ENCODE measurements around the gene CD34.
"Not testable (repeated sequence)": the region's sequence is repeated elsewhere in the genome, so short reads cannot be mapped to it uniquely, and the experiment has no call there.

The CD34 gene, protein sequence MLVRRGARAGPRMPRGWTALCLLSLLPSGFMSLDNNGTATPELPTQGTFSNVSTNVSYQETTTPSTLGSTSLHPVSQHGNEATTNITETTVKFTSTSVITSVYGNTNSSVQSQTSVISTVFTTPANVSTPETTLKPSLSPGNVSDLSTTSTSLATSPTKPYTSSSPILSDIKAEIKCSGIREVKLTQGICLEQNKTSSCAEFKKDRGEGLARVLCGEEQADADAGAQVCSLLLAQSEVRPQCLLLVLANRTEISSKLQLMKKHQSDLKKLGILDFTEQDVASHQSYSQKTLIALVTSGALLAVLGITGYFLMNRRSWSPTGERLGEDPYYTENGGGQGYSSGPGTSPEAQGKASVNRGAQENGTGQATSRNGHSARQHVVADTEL

GRCh38 chr1:207910591-207911354, at the start of gene CD34:
Gene CD34, minus strand, starts transcription at chr1:207911125. Its CDS starts 45 bp downstream, at chr1:207911080.
- DNase-seq (ENCODE audit: low read depth in 3 of 3) = no peak

DNA sequence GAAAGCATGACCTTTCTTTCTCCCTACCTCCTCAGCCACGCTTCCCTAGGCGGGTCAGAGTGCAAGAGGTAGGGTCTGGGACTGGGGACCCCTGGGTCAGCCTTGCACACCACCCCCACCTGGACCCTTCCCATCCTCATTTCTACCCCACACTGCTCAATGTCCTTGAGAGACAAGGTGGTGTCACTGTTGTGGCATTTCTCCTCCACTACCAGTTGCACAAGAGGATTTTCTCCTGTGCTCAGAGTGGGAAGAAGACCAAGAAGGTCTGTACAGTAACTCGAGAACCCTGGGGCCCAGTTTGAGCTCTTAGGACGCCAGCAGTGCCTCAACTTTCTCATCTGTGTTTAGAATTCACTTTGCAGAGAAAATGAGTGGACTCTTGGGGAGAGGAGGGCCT, 49.4 kb upstream of the CD34 start:
- DNase-seq (ENCODE audit: low read depth in 3 of 3) = no peak

DNA sequence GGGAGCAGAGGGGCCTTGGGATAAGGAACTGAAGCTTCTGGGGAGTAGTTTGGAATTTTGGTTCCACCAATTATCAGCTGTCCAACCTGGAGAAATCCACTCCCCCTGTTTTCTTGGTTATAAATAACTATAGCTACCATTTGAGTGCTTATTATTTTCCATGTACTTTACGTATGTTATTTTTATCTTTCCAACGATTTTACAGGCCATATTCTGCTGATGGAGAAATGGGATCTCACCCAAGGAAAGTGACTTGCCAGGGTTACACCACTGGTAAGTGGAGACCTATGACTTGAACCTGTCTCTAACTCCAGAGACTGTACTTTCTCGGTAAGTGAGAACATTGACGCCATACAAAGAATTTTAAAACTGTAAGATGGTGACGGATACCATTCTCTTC, 49.0 kb upstream of the CD34 start:
- DNase-seq (ENCODE audit: low read depth in 3 of 3) = no peak

DNA sequence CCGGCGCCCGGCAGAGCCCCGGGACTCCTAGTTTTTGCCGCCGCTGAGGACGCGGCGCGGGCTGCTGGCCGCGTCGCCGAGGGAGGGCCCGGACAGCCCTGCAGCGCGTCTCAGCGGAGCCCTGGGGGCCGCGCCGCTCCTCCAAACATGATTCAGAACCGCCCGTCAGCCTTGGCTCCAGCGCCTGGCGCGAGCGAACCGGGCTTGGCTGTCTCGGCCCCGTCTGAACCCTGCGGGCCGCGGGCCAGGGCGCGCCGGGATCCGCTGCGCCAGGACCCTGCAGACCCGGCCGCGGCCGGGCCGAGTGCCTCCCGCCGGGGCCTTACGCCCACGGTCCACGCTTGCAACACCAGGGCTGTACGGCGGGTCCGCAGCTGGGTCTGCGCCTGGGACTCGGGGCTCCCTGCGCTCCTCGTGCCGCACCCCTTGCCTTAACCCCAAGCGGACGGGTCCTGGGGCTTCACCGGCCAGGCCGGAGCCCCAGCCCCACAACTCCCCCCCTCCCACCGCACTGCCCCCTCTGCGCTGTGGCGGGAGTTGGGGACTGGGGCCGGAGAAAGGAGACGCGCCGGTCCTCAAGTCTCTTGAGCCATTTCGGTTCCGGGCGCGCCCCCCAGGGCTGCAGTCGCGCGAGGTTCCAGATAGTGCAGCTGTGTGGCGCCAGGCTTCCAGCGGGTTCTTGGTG, 48.4 kb upstream of the CD34 start:
- DNase-seq (ENCODE audit: low read depth in 3 of 3) = no peak

- DNase-seq (ENCODE audit: low read depth in 3 of 3) = no peak
Measured at GRCh38 chr1:207958376-207959139, 47.6 kb upstream of the CD34 start.

DNA sequence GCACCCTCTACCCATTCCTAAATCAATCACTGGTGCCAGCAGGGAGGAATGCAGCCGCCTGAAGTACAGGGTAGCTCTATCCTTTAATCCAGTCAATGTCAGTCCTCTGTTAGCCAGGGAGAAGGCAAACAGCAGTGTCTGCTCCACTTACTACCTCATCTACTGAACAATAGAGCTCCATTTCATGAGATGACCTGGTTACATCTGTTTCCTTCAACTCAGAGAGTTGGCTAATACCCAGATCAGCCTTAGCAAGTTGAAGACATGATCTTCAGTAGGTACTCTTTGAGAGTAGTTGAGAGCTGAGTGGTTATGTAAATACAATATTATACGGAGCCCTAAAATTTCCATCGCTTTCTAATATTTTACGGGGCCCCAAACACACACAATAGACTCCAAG, 46.1 kb upstream of the CD34 start:
- no peak for DNase-seq (ENCODE audit: low read depth in 3 of 3)

DNA sequence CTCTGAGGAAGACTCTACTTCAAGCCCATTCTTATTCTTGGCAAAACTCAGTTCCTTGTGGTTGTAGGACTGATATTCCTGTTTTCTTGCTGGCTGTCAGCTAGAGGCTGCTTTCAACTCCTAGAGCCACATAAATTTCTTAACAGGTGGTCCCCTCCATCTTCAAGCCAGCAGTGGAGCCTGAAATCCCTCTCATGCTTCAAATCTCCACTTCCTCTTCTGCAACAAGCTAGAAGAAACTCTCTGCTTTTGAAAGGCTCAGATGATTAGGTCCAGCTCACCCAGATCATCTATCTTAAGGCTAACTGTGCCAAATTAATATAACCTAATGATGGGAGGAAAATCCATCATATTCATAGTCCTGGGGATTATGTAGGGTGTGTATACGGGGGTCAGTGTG, 43.2 kb upstream of the CD34 start:
- DNase-seq (ENCODE audit: low read depth in 3 of 3) = no peak

DNA sequence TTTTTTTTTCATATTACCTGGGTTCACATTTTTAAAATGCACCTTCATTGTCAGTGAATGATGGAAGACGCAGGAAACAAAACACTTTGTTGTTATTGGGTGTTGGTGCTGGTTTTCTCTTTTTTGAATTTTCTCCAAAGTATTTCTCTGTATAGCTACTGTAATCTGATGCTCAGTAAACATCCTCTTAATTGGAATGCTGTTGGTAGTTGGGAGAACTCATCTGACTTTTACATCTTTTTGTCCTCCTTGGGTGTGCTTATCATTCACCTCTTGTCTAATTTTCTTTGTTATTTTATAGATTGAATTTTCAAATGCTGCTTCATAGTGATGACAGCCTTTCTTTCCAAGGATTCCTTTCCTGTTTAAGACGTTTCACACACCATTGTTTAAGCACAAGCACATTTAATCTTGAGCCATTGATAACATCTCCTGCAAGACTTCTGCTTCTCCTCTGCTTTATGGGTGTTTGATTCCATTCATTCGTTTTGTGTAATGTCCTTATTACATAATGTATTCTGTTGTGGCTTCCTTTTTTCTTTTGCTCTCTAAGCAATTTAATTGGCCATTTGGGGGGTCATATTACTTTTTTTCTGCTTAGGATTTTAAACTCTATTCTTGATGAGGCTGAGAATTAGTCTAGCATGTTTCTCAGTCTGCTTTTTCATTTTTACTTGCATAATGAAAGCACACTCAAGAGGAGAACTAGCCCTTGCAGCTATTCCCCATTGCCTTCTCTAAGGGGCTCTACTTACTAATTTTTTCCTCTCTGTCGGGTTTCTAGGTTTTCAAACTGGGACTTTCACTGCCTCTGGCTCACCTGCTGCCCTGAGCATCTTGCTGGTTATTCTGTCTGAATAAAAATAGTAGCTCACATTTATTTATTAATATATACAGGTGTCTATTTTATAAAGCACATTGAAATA, 42.0 kb upstream of the CD34 start:
- DNase-seq (ENCODE audit: low read depth in 3 of 3) = no peak

DNA sequence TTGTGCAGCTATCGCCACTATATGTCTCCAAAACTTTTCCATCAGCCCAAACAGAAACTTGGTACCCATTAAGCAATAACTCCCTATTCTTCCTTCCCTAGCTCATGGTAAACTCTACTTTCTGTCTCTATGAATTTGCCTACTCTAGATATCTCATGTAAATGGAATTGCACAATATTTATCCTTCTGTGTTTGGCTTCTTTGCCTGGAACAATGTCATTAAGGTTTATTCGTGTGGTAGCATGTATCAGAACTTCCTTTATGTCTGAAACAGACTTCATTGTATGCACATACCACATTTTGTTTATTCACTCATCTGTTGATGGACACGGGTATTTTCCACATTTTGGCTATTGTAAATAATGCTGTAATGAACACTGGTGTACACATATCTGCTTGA, 40.7 kb upstream of the CD34 start:
- DNase-seq (ENCODE audit: low read depth in 3 of 3) = no peak

- no peak for DNase-seq (ENCODE audit: low read depth in 3 of 3)
Measured at GRCh38 chr1:207950750-207951149, 39.8 kb upstream of the CD34 start.

GRCh38 chr1:207949571-207950195, 38.8 kb upstream of the CD34 start:
- DNase-seq (ENCODE audit: low read depth in 3 of 3) = no peak

DNA sequence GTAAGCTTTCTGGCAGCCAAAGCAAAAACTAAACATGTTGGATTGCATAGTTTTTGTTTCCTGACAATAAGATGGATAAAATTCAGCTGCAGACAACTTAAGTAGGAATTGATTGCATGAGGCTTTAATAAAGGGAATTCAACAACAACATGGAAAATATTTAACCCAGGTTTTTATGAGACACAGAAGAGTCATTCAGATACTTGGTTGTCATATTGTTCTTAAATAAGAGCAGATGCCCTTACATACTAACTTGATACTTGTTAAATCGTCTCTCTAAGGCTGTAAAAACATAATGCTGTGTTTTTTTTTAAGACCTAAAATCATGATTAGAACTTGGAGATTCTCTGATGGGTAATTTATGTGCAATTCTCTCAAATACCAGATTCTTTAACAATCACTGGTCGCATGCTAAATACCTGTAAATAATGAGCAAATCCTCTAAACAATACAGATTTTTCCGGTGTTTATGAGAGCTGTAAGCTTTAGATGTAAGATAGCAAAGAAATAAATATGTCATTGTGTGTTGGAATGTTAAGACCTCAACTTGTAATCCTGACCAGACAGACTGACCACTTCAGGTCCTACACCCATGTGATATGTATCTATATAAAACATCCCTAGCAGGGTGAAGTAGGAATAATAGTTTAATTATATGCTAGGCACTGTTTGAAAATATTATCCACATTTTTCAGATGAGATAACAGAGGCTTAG, 37.8 kb upstream of the CD34 start:
- DNase-seq (ENCODE audit: low read depth in 3 of 3) = no peak

DNA sequence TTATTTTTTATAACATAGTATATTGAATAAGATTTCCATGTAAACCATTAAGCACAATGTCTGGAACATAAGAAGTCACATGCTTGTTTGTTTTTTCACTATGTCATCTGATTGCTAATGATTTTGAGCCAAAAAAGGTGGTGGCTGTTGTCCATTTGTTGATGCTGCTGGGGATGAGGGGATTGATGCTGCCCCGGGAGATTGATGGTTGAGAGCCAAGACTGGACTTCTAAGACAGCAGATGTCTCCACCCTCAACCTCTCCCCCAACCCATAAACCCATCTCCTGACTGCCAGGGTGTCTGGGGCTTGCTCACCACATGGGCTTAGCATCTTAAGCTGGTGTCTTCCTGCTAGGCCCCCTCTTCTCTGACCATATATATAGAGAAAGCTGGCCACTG, 35.8 kb upstream of the CD34 start:
- no peak for DNase-seq (ENCODE audit: low read depth in 3 of 3)

DNA sequence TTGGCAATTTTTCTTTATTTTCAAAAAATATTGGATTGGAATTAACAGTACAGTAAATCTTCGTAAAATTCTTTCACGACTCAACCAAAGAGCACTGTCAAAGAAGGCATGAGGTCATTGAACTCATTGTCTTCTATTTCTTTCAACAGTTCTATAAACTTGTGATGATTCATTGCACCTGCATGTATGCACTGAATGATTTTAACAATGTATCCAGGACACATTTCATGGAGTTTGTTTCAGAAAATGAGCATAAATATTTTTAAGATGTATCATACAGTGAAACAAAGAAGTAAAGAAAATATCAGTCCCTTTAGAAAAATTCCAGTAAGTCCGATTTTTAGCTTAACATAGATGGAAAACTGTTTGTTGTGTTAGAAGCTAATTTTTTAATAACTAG, 33.6 kb upstream of the CD34 start:
- no peak for DNase-seq (ENCODE audit: low read depth in 3 of 3)

DNA sequence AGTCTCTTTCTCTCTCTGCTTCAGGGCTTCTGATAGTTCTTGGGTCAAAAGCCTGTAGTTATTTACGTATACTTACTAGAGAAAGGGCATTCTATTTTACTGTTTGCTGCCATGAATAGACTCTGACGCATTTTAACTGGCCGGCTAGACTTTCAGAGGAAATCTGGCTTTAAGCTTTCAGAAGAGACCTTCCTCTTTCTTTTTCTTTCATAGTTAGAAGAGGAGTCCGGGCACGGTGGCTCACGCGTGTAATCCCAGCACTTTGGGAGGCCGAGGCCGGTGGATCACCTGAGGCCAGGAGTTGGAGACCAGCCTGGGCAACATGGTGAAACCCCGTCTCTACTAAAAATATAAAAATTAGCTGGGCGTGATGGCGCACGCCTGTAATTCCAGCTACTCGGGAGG, 31.4 kb upstream of the CD34 start:
- DNase-seq (ENCODE audit: low read depth in 3 of 3) = not testable (repeated sequence)

DNA sequence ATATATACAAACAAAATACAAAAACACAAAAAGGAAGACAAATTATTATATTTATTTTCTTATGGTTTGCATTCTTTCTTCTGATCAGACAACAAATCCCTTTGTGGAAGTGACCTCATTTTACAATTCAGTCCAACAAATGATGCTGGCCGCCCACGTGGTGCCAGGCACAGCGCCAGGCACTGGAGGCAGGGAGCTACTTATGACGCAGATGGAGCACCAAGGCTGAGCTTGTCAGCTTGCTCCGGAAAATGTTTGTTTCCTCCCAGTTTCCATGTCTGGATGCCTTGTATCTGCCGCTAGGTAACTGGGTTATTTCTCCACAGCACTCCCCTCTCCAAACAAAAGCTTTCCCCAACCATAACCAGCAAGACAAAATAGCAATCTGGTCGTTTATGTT, 30.7 kb upstream of the CD34 start:
- no peak for DNase-seq (ENCODE audit: low read depth in 3 of 3)

DNA sequence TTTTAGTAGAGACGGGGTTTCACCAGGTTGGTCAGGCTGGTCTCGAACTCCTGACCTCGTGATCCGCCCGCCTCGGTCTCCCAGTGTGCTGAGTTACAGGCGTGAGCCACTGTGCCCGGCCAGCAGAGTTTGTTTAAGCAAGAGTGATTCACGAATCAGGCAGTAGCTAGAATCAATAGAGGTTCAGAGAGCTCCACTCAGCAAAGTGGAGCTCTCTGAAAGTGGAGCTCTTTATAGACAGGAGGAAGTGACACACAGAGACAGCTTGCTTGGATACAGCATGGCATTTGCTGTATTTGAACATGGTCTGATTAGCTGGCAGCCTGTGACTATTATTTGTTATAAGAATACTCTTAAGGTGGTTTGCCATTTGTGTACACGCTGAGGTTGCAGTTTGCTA, 27.1 kb upstream of the CD34 start:
- no peak for DNase-seq (ENCODE audit: low read depth in 3 of 3)

GRCh38 chr1:207937204-207937603, 26.3 kb upstream of the CD34 start:
- no peak for DNase-seq (ENCODE audit: low read depth in 3 of 3)

DNA sequence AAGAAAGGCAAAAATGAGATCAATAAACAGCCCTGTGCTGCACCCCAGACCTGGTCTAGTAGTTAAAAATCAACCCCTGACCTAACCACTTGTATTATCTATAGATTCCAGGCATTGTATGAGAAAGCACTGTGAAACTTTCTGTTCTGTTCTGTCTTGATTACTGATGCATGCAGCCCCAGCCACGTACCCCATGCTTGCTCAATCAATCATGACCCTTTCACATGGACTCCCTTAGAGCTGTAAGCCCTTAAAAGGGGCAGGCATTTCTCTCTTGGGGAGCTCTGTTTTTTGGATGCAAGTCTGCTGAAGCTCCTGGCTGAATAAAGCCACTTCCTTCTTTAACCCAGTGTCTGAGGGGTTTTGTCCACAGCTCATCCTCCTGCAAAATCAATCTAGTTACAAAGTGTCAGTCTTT, 24.2 kb upstream of the CD34 start:
- DNase-seq (ENCODE audit: low read depth in 3 of 3) = no peak
